Measurements from ENCODE around the gene SCYGR8.

Gene SCYGR8

GRCh38 chr2:227793148-227793712 lies 47.5 kb downstream of the SCYGR8 start:
- in situ Hi-C loops (cut with HindIII; ENCODE audit: low pct_ligation_motif_present, low pct_unique_long_range_greater_than_20kb, low sequenced_read_pairs) = no loop called here
- no peak for DNase-seq
